Measurements from ENCODE around the gene CCDC91. TPM values are rescaled to one million over a fixed set of nuclear protein-coding genes. Genes with fewer than 3 reads are reported as not detected.

Gene CCDC91
- total RNA-seq, 4 donors from 2014 or later: 7.2 to 37.6 (median 22.7) TPM

DNA sequence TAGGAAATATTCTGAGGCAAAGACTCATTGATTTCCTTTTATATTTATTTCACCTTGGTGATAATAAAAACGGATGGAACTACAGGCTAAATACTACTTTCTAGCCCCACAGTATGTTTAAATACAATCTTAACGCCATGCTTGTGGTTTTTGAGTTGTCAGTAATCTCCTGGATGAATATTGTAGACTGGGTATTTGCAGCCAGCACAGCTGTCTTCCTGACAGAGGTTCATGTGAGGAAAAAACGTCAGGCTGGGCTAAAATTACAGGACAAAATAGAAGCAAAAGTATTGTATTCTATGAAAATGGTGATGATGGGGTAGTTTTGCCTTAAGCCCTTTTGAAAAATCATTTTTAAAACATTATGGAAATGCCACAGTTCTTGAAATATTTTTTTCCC is 140.9 kb downstream of the CCDC91 start:
- Histone ChIP-seq H3K9me3 (peaks cover 0 to 6% (median 0%) of the 10 kb centered on the region in 3 donors), H3K36me3 (no peaks in the 10 kb centered on the region), H3K27ac (no peak overlapping the region), H3K4me1 (no peaks in the 10 kb centered on the region), H3K4me3 (no peak overlapping the region), H3K27me3 (no peaks in the 10 kb centered on the region)
- intact Hi-C loops (cut with DNase I): no loop called here
- TF ChIP-seq, protein P1, sequence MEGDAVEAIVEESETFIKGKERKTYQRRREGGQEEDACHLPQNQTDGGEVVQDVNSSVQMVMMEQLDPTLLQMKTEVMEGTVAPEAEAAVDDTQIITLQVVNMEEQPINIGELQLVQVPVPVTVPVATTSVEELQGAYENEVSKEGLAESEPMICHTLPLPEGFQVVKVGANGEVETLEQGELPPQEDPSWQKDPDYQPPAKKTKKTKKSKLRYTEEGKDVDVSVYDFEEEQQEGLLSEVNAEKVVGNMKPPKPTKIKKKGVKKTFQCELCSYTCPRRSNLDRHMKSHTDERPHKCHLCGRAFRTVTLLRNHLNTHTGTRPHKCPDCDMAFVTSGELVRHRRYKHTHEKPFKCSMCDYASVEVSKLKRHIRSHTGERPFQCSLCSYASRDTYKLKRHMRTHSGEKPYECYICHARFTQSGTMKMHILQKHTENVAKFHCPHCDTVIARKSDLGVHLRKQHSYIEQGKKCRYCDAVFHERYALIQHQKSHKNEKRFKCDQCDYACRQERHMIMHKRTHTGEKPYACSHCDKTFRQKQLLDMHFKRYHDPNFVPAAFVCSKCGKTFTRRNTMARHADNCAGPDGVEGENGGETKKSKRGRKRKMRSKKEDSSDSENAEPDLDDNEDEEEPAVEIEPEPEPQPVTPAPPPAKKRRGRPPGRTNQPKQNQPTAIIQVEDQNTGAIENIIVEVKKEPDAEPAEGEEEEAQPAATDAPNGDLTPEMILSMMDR (IDR thresholded peaks at IDR 0.05): no peak
- TF ChIP-seq POLR2A (IDR thresholded peaks at IDR 0.05): no peak
- WGBS, 2 donors: 65 to 78% methylated on average over 3 of the region's 3 CpGs
- DNase-seq: no peak

DNA sequence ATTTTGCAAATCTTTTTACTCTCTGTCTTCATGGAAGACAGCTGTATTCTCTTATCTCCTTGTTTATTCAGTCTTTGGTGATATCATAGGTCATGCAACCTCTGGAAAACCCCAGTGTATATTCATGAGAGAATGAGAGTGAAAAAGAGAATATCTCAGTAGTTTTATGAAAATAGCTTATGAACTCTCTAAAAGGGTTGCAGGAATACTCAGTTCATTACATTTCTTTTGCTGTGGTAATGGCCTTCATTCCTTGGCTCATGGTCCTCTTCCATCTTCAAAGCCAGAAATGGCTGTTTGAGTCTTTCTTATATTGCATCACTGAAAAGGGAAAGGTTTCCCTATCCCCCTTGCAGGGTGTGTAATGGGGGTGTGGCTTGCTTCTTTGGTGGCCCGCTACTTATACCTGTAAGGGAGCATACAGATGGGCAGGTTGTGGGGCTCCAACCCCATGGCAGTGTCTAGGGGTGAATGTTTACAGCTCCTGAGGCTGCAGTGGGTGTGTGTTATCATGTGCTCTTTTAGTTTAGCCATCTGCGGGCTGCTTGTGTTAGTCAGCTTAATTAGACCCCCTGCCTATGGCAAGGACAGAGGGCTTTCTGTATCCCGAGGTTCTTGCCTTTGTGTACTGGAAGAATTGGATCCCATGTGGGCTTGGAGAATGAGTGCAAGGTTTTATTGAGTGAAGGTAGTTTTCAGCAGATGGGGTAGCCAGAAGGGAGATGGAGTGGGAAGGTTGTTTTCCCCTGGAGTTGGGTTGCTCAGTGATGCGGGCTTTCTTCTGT is 150.2 kb downstream of the CCDC91 start:
- Histone ChIP-seq H3K27ac (no peak overlapping the region), H3K36me3 (no peaks in the 10 kb centered on the region), H3K27me3 (no peaks in the 10 kb centered on the region), H3K9me3 (no peaks in the 10 kb centered on the region), H3K4me3 (no peak overlapping the region), H3K4me1 (no peaks in the 10 kb centered on the region)
- 83 to 87% methylated on average over 3 to 4 of the region's 4 CpGs for whole genome bisulfite sequencing, 2 donors
- no peak for TF ChIP-seq POLR2A (IDR thresholded peaks at IDR 0.05)
- TF ChIP-seq, protein P1 (IDR thresholded peaks at IDR 0.05): no peak
- no peak for DNase-seq
- intact Hi-C loops (cut with DNase I): no loop called here

GRCh38 chr12:28343713-28344112 is 153.5 kb downstream of the CCDC91 start:
- no peak for TF ChIP-seq POLR2A (IDR thresholded peaks at IDR 0.05)
- TF ChIP-seq, protein P1 (IDR thresholded peaks at IDR 0.05): no peak
- DNase-seq: no peak
- H3K4me1 ChIP-seq: no peaks in the 10 kb centered on the region
- H3K36me3 ChIP-seq: no peaks in the 10 kb centered on the region
- no peaks in the 10 kb centered on the region for H3K27me3 ChIP-seq
- intact Hi-C loops (cut with DNase I): no loop called here
- H3K9me3 ChIP-seq: no peaks in the 10 kb centered on the region
- WGBS, 2 donors: 80 to 96% methylated on average over 1 of the region's 1 CpG
- H3K27ac ChIP-seq: no peak overlapping the region
- H3K4me3 ChIP-seq: no peak overlapping the region

DNA sequence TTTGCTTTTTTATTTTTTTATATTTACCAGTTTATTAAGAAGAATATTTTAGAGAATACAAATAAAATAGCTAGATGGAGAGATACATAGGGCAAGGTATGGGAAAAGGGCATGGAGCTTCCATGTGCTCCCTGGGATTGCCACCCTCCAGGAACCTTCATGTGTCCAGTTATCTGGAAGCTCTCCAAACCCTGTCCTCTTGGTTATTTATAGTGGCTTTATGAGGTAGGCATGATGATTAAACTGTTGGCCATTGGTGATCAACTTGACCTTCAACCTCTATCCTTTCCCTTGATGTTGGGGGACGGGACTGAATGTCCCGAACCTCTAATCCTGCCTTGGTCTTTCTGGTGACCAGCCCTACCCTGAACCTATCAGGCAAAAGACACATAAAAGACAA is 156.3 kb downstream of the CCDC91 start:
- Histone ChIP-seq H3K4me3 (no peak overlapping the region), H3K36me3 (peaks cover 0 to 5% (median 0%) of the 10 kb centered on the region in 3 donors), H3K9me3 (no peaks in the 10 kb centered on the region), H3K4me1 (no peaks in the 10 kb centered on the region), H3K27me3 (no peaks in the 10 kb centered on the region), H3K27ac (no peak overlapping the region)
- TF ChIP-seq POLR2A (IDR thresholded peaks at IDR 0.05): no peak
- TF ChIP-seq, protein P1 (IDR thresholded peaks at IDR 0.05): no peak
- no peak for DNase-seq
- intact Hi-C loops (cut with DNase I): no loop called here
- 76 to 100% methylated on average over 2 of the region's 2 CpGs for WGBS, 2 donors

DNA sequence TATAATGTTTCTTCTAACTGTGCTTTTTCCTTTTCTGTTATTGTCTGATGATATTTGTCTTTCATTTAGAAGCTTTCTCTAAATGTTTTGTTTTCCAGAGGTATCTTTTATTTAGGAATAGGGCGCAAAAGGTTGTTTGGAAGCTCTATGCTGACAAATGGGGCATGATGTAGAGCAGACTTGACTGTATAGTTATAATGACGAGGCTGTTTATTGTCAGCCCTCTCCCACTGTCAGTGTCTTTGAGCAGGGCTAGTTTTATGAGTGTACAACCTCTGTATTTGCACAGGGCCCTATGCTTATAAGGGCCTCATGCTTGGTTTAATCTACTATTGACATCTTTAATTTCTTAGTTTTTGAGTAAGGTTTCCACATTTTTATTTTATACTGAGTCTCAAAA is 158.9 kb downstream of the CCDC91 start:
- peaks cover 0 to 21% (median 0%) of the 10 kb centered on the region in 3 donors for H3K36me3 ChIP-seq
- H3K27me3 ChIP-seq: no peaks in the 10 kb centered on the region
- H3K9me3 ChIP-seq: no peaks in the 10 kb centered on the region
- intact Hi-C loops (cut with DNase I): no loop called here
- no peak for DNase-seq
- no peak overlapping the region for H3K27ac ChIP-seq
- H3K4me3 ChIP-seq: no peak overlapping the region
- H3K4me1 ChIP-seq: no peaks in the 10 kb centered on the region
- TF ChIP-seq, protein P1 (IDR thresholded peaks at IDR 0.05): no peak
- TF ChIP-seq POLR2A (IDR thresholded peaks at IDR 0.05): no peak
- WGBS, 2 donors: 94 to 100% methylated on average over 2 of the region's 2 CpGs
